GM20000 (cell line): ENCODE data around the gene DEFB131B.
"Not testable (repeated sequence)": the region's sequence is repeated elsewhere in the genome, so short reads cannot be mapped to it uniquely, and the experiment has no call there.

Experiments used
- DNase-seq: peaks from one replicate; pipeline ENCODE4 v3.0.0; 2012; ENCODE audit warnings: low spot score
- TF ChIP-seq, protein P1 (sequence below): IDR thresholded peaks from 2 replicates; pipeline ENCODE4 v1.5.1; 2012; ENCODE audit warnings: mild to moderate bottlenecking, control low read depth; ENCODE audit errors: extremely low read depth, missing control alignments

The DEFB131B gene

DNA sequence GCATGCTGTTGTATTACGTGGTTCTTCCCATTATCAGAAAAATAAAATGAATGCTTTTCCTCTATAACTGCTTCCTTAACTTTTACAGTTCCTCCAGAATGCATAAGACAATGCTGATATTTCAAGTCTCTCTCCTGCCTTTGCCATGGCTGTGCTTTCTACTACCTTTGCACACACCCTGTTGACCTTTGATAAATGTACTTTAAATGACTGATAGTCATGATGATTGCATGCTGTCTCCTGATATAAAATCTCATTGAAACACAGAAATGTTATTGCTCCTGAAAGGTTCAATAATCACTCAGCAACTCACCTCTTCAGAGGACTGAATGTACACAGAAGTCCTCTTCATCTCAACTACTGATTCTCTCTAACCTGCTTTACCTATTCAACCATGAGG, at the start of gene DEFB131B:
Gene DEFB131B, plus strand, starts transcription at position 395 of the 400 bp plus-strand sequence. Its CDS starts 0 bp downstream, at position 395.
- not testable (repeated sequence) for DNase-seq

- DNase-seq, result not testable (repeated sequence)
These were observed 49.0 kb upstream of the DEFB131B start for GRCh38 chr11:71829247-71829646.

DNA sequence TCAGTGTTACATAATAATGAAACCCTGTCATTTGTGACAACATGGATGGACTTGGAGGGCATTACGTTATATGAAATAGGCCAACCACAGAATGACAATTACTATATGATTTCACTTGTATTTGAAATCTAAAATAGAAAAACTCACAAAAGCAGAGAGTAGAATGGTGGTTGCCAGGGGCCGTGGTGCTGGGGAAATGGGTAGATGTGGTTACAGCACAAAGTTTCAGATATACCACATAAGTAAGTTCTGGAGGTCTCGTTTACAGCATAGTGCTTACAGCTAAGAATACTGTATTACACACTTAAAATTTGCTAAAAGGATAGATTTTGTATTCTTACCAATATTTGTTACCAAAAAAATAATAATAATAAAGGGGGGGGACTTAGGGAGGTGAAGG, 48.6 kb upstream of the DEFB131B start:
- not testable (repeated sequence) for DNase-seq

DNA sequence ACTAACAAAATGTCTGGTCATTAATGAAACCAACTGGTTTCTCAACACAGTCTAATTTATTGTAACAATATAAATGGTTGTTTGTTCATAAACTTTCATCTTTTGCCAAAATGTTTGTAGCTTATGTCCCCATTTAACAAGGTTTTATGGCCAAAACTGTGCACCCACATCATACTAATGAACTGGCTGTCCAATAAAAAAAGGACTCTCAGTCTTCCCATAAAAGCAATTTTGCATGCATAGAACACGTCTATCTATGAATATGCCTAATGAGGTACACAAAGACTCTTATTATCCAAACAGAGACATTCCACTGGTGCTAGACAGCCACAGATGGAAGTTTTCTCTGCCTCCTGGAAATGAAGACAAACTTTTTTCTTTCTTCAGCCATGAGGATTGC, 45.4 kb upstream of the DEFB131B start, which contains the start of gene DEFB108B:
Gene DEFB108B, plus strand, starts transcription at position 390 of the 400 bp plus-strand sequence. Its CDS starts 0 bp downstream, at position 390.
- DNase-seq, result not testable (repeated sequence)

- not testable (repeated sequence) for DNase-seq
These were observed 35.5 kb upstream of the DEFB131B start for GRCh38 chr11:71842720-71843119.

GRCh38 chr11:71843355-71843754, 34.9 kb upstream of the DEFB131B start:
- not testable (repeated sequence) for DNase-seq

DNA sequence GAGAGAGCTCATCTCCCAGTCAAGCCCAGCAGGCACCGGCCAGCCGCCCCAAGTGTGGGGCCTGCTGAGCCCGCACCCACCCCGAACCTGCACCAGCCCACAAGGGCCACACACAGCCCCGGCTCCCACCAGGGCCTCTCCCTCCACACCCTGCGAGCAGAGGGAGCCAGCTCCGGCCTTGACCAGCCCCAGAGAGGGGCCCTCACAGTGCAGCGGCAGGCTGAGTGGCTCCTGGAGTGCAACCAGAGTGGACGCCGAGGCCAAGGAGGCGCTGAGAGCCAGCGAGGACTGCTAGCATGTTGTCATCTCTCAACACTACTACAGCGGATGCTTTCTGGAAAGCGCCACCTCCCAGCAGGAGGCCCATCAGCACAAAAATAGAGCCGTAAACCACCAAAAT, 34.4 kb upstream of the DEFB131B start:
- TF ChIP-seq, protein P1, sequence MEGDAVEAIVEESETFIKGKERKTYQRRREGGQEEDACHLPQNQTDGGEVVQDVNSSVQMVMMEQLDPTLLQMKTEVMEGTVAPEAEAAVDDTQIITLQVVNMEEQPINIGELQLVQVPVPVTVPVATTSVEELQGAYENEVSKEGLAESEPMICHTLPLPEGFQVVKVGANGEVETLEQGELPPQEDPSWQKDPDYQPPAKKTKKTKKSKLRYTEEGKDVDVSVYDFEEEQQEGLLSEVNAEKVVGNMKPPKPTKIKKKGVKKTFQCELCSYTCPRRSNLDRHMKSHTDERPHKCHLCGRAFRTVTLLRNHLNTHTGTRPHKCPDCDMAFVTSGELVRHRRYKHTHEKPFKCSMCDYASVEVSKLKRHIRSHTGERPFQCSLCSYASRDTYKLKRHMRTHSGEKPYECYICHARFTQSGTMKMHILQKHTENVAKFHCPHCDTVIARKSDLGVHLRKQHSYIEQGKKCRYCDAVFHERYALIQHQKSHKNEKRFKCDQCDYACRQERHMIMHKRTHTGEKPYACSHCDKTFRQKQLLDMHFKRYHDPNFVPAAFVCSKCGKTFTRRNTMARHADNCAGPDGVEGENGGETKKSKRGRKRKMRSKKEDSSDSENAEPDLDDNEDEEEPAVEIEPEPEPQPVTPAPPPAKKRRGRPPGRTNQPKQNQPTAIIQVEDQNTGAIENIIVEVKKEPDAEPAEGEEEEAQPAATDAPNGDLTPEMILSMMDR, result no peak
- DNase-seq, result no peak

DNA sequence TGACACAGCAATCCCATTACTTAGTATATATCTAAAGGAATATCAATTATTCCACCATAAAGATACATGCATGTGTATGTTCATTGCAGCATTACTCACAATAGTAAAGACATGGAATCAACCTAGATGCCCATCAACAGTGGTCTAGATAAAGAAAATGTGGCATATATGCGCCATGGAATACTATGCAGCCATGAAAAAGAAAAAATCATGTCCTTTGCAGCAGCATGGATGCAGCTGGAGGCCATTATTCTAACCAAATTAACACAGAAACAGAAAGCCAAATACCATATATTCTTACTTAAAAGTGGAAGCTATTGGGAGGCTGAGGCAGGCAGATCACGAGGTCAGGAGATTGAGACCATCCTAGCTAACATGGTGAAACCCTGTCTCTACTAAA, 24.4 kb upstream of the DEFB131B start:
- DNase-seq, result not testable (repeated sequence)

DNA sequence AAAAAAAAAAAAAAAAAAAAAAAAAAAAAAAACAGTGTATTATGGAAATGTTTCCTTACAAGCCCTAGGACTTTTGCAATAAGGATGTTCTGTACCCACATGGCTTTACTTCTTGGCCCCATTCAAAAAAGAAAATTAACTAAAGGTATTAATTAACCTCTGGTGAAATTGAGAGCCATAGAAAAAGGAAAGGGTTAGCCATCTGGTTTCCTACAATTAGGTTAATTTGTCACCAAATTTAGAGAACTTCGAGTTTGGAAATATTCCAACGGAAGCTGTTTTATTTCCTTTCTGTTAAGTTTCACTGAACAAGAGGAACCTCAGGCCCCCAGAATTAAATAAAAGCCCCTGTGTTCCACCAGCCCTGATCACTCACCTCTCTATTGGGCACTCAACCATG, 22.4 kb upstream of the DEFB131B start:
- not testable (repeated sequence) for DNase-seq

DNA sequence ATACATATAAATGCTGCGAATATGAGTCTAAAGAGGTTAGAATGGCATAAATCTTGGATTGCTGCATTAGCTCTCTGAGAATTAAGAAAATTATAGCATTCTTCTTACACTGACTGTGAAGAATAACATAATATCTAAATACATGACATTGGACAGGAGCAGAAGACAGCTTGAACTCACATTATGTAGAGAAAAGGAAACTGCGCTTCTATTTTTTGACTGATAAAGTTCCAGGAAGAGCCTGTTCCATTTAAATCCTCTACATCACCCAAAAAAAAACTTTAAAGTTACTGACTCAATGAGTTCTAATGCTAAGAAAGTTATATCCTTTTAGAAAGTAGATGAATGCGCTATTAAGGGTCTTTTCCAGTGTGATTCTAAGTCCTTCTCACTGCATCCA, 17.4 kb upstream of the DEFB131B start:
- DNase-seq, result not testable (repeated sequence)

- TF ChIP-seq, protein P1, result peak; percentile 83
- not testable (repeated sequence) for DNase-seq
These were observed 14.2 kb upstream of the DEFB131B start for GRCh38 chr11:71863978-71864627.

DNA sequence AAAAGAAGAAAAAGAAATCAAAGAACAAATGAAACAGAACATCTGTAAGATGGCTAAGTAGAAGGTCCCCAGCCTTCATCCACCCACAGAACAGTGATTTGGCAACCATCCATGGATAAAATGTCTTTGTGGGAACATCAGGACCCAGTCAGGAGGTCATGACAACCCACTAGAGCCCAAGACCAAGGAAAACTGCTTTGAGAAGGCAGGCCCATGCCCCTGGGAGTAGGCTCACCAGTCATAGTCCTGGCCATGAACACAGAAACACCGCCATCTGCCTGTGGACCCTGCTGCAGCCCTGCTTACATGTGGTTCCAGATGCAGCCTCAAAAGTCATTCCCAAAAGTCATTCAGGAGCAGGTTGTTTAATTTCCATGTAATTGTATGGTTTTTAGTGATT, 11.0 kb upstream of the DEFB131B start:
- not testable (repeated sequence) for DNase-seq

DNA sequence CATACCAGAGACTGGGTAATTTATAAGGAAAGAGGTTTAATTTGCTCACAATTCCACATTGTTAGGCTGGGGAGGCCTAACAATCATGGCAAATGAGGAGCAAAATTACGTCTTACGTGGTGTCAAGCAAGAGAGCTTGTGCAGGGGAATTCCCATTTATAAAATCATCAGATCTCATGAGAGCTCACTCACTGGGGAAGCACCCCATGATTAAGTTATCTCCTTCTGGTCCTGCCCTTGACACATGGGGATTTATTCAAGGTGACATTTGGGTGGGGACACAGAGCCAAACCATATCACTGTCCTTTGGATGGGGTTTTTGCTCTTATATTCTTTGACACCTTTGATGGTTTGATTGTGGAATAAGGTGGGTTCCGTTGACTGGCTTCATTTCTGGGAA, 8.3 kb upstream of the DEFB131B start:
- peak; percentile 5 for DNase-seq

GRCh38 chr11:71870661-71871060, 7.6 kb upstream of the DEFB131B start:
- DNase-seq, result not testable (repeated sequence)

DNA sequence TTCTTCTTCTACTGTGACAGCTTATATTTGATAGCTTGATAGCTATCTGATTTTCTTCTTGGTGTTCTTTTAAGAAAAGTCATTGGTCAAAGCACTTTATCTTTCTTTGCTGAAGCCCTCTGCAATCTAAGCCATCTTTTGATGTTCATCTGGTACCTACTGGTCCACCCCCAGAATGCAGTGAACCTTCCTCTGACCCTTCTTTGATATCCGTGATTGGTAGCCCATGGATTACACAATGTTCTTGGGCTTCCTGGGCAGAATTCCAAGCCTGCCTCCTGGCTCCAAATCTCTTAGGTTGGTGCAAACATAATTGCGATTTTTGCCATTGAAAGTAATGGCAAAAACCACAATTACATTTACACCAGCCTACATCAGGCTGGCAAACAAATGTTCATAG, 2.0 kb upstream of the DEFB131B start:
- not testable (repeated sequence) for DNase-seq

GRCh38 chr11:71885806-71886205, 7.6 kb downstream of the DEFB131B start:
- not testable (repeated sequence) for DNase-seq

- DNase-seq, result not testable (repeated sequence)
These were observed 10.2 kb downstream of the DEFB131B start for GRCh38 chr11:71888335-71889010.

GRCh38 chr11:71889181-71889872, 11.1 kb downstream of the DEFB131B start:
- DNase-seq, result not testable (repeated sequence)
